WTC11 (cell line): Measurements from ENCODE around the gene GAPDHS. TPM values are rescaled to one million over a fixed set of nuclear protein-coding genes. Genes with fewer than 3 reads are reported as not detected.

Source experiments
- ATAC-seq: fragments of 200-7000 bp; cut with Tn5 transposase; 2 replicates; pipeline ENCODE4 v1.10.0; 2021; ENCODE audit warnings: mild to moderate bottlenecking, moderate library complexity
- CTCF ChIA-PET: fragments of 300-600 bp; sonication (Branson Sonifier 250); formaldehyde crosslinking; loops from one replicate; lab custom pipeline; 2021; ENCODE audit warnings: antibody characterized with exemption; lab: Charles Lee
- POLR2A ChIA-PET: fragments of 350-600 bp; sonication (Branson Sonifier 250); formaldehyde crosslinking; loops from one replicate; lab custom pipeline; 2021; ENCODE audit warnings: antibody characterized with exemption; lab: Charles Lee
- DNase-seq: peaks from one replicate; pipeline ENCODE4 v3.0.0; 2021; ENCODE audit warnings: low spot score
- H3K27ac Mint-ChIP-seq: 2 replicates; pipeline ENCODE4 v1.8.0; 2021; ENCODE audit warnings: mixed read lengths
- H3K27me3 Mint-ChIP-seq: 2 replicates; pipeline ENCODE4 v1.8.0; 2021; ENCODE audit warnings: low read depth, mild to moderate bottlenecking, moderate library complexity, mixed read lengths
- H3K36me3 Mint-ChIP-seq: 2 replicates; pipeline ENCODE4 v1.8.0; 2021; ENCODE audit warnings: mixed read lengths
- H3K4me1 Mint-ChIP-seq: 2 replicates; pipeline ENCODE4 v1.8.0; 2022; ENCODE audit warnings: mixed read lengths
- H3K4me3 Mint-ChIP-seq: 2 replicates; pipeline ENCODE4 v1.8.0; 2021; ENCODE audit warnings: mild to moderate bottlenecking, moderate library complexity, mixed read lengths
- H3K9me3 Mint-ChIP-seq: 2 replicates; pipeline ENCODE4 v1.8.0; 2021; ENCODE audit warnings: mixed read lengths
- CBFB ChIP-seq: sonication (generic); formaldehyde crosslinking; IDR thresholded peaks from 2 replicates; pipeline ENCODE4 v1.8.1; 2022; ENCODE audit warnings: mild to moderate bottlenecking, low read depth, missing genetic modification reagents
- EMX1 ChIP-seq: fragments of 250-450 bp; sonication (Bioruptor Pico); IDR thresholded peaks from 2 replicates; pipeline ENCODE4 v1.8.0; 2021; ENCODE audit warnings: mild to moderate bottlenecking
- FOXJ3 ChIP-seq: sonication (generic); formaldehyde crosslinking; IDR thresholded peaks from 2 replicates; pipeline ENCODE4 v1.9.0; 2021; ENCODE audit warnings: missing genetic modification reagents, mild to moderate bottlenecking, borderline replicate concordance
- FOXP1 ChIP-seq: sonication (generic); formaldehyde crosslinking; IDR thresholded peaks from 2 replicates; pipeline ENCODE4 v1.8.0; 2022; ENCODE audit warnings: missing genetic modification reagents, mild to moderate bottlenecking, moderate library complexity, borderline replicate concordance
- GRHL2 ChIP-seq: fragments of 250-450 bp; sonication (Bioruptor Pico); IDR thresholded peaks from 2 replicates; pipeline ENCODE4 v1.8.0; 2022; ENCODE audit warnings: mild to moderate bottlenecking, moderate library complexity; ENCODE audit not compliant: insufficient replicate concordance, severe bottlenecking
- JAZF1 ChIP-seq: fragments of 250-450 bp; sonication (Bioruptor Pico); IDR thresholded peaks from 2 replicates; pipeline ENCODE4 v1.9.0; 2021; ENCODE audit warnings: moderate library complexity, mild to moderate bottlenecking, inconsistent platforms
- NFYB ChIP-seq: sonication (generic); formaldehyde crosslinking; conservative IDR thresholded peaks from 2 replicates; pipeline ENCODE4 v1.8.0; 2022; ENCODE audit warnings: low read depth, missing genetic modification reagents
- RELA ChIP-seq: sonication (generic); formaldehyde crosslinking; IDR thresholded peaks from 2 replicates; pipeline ENCODE4 v1.8.1; 2022; ENCODE audit warnings: missing genetic modification reagents, mild to moderate bottlenecking, borderline replicate concordance
- ZNF121 ChIP-seq: sonication (generic); formaldehyde crosslinking; IDR thresholded peaks from 2 replicates; pipeline ENCODE4 v1.8.0; 2023; ENCODE audit warnings: missing genetic modification reagents
- total RNA-seq: library from RNA; stranded (reverse); gene quantifications from 3 replicates; pipeline ENCODE4 v1.2.3, GENCODE V29; 2021
- TF ChIP-seq, protein P1 (sequence below): fragments of 250-450 bp; sonication (Bioruptor Pico); IDR thresholded peaks from 2 replicates; pipeline ENCODE4 v1.9.0; 2021; ENCODE audit warnings: moderate library complexity, mild to moderate bottlenecking, inconsistent platforms, borderline replicate concordance
- TF ChIP-seq, protein P2 (sequence below): sonication (generic); formaldehyde crosslinking; IDR thresholded peaks from 2 replicates; pipeline ENCODE4 v1.8.1; 2023; ENCODE audit warnings: mild to moderate bottlenecking, moderate library complexity, missing genetic modification reagents
- TF ChIP-seq, protein P3 (sequence below): sonication (generic); formaldehyde crosslinking; conservative IDR thresholded peaks from 2 replicates; pipeline ENCODE4 v1.8.1; 2023; ENCODE audit warnings: mild to moderate bottlenecking, low read depth, missing genetic modification reagents, moderate library complexity
- TF ChIP-seq, protein P4 (sequence below): fragments of 250-450 bp; sonication (Bioruptor Pico); IDR thresholded peaks from 2 replicates; pipeline ENCODE4 v2.1.2; 2022; ENCODE audit warnings: mild to moderate bottlenecking, moderate library complexity
- TF ChIP-seq, protein P5 (sequence below): sonication (generic); formaldehyde crosslinking; IDR thresholded peaks from 2 replicates; pipeline ENCODE4 v1.8.1; 2023; ENCODE audit warnings: mild to moderate bottlenecking, missing genetic modification reagents, moderate library complexity
- TF ChIP-seq, protein P6 (sequence below): sonication (generic); formaldehyde crosslinking; IDR thresholded peaks from 2 replicates; pipeline ENCODE4 v1.8.1; 2022; ENCODE audit warnings: mild to moderate bottlenecking, missing genetic modification reagents, moderate library complexity, borderline replicate concordance
- TF ChIP-seq, protein P7 (sequence below): fragments of 250-450 bp; sonication (Bioruptor Pico); IDR thresholded peaks from 2 replicates; pipeline ENCODE4 v1.9.0; 2021; ENCODE audit warnings: mild to moderate bottlenecking
- TF ChIP-seq, protein P8 (sequence below): sonication (generic); formaldehyde crosslinking; conservative IDR thresholded peaks from 2 replicates; pipeline ENCODE4 v1.8.1; 2022; ENCODE audit warnings: mild to moderate bottlenecking, missing genetic modification reagents
- TF ChIP-seq, protein P9 (sequence below): sonication (generic); formaldehyde crosslinking; IDR thresholded peaks from 2 replicates; pipeline ENCODE4 v1.8.1; 2023; ENCODE audit warnings: mild to moderate bottlenecking, missing genetic modification reagents

GAPDHS gene
- total RNA-seq, 1 experiment from 2014 or later = 0.20 TPM

DNA sequence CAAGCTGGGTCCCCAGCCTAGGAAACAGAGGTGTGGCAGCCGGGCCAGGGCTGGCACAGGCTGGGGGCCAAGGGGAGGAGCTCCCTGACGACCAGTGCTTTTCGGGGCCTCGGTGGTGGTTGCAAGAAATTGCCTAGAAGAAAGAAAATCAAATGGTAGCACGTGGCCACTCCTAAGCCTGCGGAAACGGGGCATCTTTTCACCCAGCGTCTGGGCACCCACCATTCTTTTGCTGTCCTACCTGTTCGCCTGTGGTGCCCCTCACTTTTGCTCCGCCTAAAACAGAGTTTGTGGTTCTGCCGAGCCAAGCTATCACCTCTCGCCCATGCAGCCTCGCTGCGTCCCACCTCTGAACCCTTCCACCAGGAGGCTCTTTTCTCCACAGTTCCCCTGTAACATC, 35.9 kb upstream of the GAPDHS start:
- peaks cover 47% of the 10 kb centered on the region for H3K36me3 Mint-ChIP-seq
- TF ChIP-seq, protein P1, sequence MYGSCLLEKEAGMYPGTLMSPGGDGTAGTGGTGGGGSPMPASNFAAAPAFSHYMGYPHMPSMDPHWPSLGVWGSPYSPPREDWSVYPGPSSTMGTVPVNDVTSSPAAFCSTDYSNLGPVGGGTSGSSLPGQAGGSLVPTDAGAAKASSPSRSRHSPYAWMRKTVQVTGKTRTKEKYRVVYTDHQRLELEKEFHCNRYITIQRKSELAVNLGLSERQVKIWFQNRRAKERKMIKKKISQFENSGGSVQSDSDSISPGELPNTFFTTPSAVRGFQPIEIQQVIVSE = no peak
- TF ChIP-seq JAZF1 (CRISPR knock-in tag) (no peak), CBFB (CRISPR knock-in tag) (no peak), EMX1 (CRISPR knock-in tag) (no peak), RELA (CRISPR knock-in tag) (no peak), ZNF121 (CRISPR knock-in tag) (no peak), NFYB (CRISPR knock-in tag) (no peak)
- TF ChIP-seq, protein P2, sequence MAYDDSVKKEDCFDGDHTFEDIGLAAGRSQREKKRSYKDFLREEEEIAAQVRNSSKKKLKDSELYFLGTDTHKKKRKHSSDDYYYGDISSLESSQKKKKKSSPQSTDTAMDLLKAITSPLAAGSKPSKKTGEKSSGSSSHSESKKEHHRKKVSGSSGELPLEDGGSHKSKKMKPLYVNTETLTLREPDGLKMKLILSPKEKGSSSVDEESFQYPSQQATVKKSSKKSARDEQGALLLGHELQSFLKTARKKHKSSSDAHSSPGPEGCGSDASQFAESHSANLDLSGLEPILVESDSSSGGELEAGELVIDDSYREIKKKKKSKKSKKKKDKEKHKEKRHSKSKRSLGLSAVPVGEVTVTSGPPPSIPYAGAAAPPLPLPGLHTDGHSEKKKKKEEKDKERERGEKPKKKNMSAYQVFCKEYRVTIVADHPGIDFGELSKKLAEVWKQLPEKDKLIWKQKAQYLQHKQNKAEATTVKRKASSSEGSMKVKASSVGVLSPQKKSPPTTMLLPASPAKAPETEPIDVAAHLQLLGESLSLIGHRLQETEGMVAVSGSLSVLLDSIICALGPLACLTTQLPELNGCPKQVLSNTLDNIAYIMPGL (CRISPR knock-in tag) = no peak
- TF ChIP-seq, protein P3, sequence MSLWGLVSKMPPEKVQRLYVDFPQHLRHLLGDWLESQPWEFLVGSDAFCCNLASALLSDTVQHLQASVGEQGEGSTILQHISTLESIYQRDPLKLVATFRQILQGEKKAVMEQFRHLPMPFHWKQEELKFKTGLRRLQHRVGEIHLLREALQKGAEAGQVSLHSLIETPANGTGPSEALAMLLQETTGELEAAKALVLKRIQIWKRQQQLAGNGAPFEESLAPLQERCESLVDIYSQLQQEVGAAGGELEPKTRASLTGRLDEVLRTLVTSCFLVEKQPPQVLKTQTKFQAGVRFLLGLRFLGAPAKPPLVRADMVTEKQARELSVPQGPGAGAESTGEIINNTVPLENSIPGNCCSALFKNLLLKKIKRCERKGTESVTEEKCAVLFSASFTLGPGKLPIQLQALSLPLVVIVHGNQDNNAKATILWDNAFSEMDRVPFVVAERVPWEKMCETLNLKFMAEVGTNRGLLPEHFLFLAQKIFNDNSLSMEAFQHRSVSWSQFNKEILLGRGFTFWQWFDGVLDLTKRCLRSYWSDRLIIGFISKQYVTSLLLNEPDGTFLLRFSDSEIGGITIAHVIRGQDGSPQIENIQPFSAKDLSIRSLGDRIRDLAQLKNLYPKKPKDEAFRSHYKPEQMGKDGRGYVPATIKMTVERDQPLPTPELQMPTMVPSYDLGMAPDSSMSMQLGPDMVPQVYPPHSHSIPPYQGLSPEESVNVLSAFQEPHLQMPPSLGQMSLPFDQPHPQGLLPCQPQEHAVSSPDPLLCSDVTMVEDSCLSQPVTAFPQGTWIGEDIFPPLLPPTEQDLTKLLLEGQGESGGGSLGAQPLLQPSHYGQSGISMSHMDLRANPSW (CRISPR knock-in tag) = no peak
- TF ChIP-seq, protein P4, sequence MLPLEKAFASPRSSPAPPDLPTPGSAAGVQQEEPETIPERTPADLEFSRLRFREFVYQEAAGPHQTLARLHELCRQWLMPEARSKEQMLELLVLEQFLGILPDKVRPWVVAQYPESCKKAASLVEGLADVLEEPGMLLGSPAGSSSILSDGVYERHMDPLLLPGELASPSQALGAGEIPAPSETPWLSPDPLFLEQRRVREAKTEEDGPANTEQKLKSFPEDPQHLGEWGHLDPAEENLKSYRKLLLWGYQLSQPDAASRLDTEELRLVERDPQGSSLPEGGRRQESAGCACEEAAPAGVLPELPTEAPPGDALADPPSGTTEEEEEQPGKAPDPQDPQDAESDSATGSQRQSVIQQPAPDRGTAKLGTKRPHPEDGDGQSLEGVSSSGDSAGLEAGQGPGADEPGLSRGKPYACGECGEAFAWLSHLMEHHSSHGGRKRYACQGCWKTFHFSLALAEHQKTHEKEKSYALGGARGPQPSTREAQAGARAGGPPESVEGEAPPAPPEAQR = no peak
- TF ChIP-seq, protein P5, sequence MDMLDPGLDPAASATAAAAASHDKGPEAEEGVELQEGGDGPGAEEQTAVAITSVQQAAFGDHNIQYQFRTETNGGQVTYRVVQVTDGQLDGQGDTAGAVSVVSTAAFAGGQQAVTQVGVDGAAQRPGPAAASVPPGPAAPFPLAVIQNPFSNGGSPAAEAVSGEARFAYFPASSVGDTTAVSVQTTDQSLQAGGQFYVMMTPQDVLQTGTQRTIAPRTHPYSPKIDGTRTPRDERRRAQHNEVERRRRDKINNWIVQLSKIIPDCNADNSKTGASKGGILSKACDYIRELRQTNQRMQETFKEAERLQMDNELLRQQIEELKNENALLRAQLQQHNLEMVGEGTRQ (CRISPR knock-in tag) = no peak
- ATAC-seq (no peak), DNase-seq (no peak)
- peaks cover 2% of the 10 kb centered on the region; the same call in 1 of the 2 replicates for H3K27me3 Mint-ChIP-seq
- ChIA-PET POLR2A (interaction anchor here (1.2 kb wide), 1 partner anchor 13 kb away, joined by 3 read pairs; no protein-coding TSS in a partner anchor), CTCF (interaction anchor here (1.0 to 1.6 kb wide), 6 partner anchors 11 to 431 kb away, joined by 3 to 8 read pairs (median 3); no protein-coding TSS in a partner anchor)
- H3K27ac Mint-ChIP-seq = 0 out of 2 replicates have a peak overlapping the region, but pooled peaks have one; percentile 64
- no peak overlapping the region for H3K4me3 Mint-ChIP-seq
- H3K4me1 Mint-ChIP-seq = peaks cover 9% of the 10 kb centered on the region
- no peaks in the 10 kb centered on the region for H3K9me3 Mint-ChIP-seq

DNA sequence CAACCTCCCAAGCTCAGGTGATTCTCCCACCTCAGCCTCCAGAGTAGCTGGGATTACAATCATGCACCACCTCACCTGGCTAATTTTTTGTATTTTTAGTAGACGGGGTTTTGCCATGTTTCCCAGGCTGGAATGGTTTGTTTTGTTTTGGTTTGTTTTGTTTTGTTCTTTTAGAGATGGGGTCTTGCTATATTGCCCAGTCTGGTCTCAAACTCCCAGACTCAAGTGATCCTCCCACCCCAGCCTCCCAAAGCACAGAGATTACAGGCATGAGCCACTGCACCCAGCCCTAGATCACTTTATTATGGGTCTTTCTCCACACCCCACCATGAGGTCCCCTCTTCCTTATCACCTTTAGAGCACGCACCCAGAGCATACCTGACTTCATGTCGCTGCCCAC, 35.0 kb upstream of the GAPDHS start:
- DNase-seq (no peak), ATAC-seq (no peak)
- peak overlapping the region; percentile 47; the same call in 1 of the 2 replicates for H3K27ac Mint-ChIP-seq
- H3K4me1 Mint-ChIP-seq = peaks cover 9% of the 10 kb centered on the region
- H3K27me3 Mint-ChIP-seq = no peaks in the 10 kb centered on the region; the same call in 1 of the 2 replicates
- H3K9me3 Mint-ChIP-seq = no peaks in the 10 kb centered on the region
- H3K36me3 Mint-ChIP-seq = peaks cover 50% of the 10 kb centered on the region
- CTCF ChIA-PET = interaction anchor here (0.6 to 1.4 kb wide), 6 partner anchors 30 to 431 kb away, joined by 3 to 4 read pairs (median 3); no protein-coding TSS in a partner anchor
- peak; percentile 77 for TF ChIP-seq ZNF121 (CRISPR knock-in tag)
- no peak for TF ChIP-seq FOXJ3 (CRISPR knock-in tag)
- H3K4me3 Mint-ChIP-seq = no peak overlapping the region
- POLR2A ChIA-PET = no interaction called here

DNA sequence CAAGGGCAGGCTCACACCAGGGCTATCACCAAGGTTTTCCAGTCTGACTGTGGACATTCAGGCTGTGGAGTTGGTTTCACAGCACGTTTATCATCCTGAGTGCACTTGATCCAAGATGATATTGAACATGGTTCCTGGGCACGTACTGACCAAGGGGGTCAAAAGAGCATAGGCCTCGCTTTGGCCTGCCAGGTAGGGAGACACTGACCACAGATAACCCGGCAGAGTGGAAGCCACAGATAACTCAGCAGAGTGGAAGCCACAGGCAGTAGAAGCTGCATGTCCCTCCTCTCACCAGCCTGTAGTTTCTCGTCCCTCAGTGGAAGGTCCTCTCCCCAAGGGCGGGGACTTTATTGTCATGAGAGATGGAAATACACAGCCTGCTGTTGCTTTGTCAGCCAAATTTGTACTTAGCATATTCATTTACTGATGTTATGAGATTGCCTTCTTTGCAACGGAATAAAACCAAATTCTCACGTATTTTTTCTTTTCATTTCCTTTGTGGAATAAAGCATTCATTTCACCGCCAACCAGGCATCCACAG, 34.2 kb upstream of the GAPDHS start:
- Mint-ChIP-seq H3K36me3 (peaks cover 54% of the 10 kb centered on the region), H3K4me1 (peaks cover 9% of the 10 kb centered on the region), H3K27me3 (no peaks in the 10 kb centered on the region; the same call in 1 of the 2 replicates), H3K9me3 (no peaks in the 10 kb centered on the region), H3K4me3 (no peak overlapping the region), H3K27ac (peak overlapping the region; percentile 65; the same call in 1 of the 2 replicates)
- ChIA-PET CTCF (no interaction called here), POLR2A (interaction anchor here (1.0 kb wide), 1 partner anchor 12 kb away, joined by 3 read pairs; no protein-coding TSS in a partner anchor)
- DNase-seq (no peak), ATAC-seq (no peak)
- TF ChIP-seq GRHL2 (CRISPR knock-in tag) (no peak), FOXP1 (CRISPR knock-in tag) (no peak)
- TF ChIP-seq, protein P6, sequence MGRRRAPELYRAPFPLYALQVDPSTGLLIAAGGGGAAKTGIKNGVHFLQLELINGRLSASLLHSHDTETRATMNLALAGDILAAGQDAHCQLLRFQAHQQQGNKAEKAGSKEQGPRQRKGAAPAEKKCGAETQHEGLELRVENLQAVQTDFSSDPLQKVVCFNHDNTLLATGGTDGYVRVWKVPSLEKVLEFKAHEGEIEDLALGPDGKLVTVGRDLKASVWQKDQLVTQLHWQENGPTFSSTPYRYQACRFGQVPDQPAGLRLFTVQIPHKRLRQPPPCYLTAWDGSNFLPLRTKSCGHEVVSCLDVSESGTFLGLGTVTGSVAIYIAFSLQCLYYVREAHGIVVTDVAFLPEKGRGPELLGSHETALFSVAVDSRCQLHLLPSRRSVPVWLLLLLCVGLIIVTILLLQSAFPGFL = no peak
- TF ChIP-seq, protein P7, sequence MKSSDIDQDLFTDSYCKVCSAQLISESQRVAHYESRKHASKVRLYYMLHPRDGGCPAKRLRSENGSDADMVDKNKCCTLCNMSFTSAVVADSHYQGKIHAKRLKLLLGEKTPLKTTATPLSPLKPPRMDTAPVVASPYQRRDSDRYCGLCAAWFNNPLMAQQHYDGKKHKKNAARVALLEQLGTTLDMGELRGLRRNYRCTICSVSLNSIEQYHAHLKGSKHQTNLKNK = no peak
- TF ChIP-seq, protein P8, sequence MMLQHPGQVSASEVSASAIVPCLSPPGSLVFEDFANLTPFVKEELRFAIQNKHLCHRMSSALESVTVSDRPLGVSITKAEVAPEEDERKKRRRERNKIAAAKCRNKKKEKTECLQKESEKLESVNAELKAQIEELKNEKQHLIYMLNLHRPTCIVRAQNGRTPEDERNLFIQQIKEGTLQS (CRISPR knock-in tag) = no peak
- TF ChIP-seq, protein P9, sequence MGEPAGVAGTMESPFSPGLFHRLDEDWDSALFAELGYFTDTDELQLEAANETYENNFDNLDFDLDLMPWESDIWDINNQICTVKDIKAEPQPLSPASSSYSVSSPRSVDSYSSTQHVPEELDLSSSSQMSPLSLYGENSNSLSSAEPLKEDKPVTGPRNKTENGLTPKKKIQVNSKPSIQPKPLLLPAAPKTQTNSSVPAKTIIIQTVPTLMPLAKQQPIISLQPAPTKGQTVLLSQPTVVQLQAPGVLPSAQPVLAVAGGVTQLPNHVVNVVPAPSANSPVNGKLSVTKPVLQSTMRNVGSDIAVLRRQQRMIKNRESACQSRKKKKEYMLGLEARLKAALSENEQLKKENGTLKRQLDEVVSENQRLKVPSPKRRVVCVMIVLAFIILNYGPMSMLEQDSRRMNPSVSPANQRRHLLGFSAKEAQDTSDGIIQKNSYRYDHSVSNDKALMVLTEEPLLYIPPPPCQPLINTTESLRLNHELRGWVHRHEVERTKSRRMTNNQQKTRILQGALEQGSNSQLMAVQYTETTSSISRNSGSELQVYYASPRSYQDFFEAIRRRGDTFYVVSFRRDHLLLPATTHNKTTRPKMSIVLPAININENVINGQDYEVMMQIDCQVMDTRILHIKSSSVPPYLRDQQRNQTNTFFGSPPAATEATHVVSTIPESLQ (CRISPR knock-in tag) = no peak
